NCI-H2107 (cell line): ENCODE results near the gene TMEM53.

Experiments used
- DNase-seq: peaks from one replicate; lab custom pipeline; 2025; lab: John Stamatoyannopoulos, UW

TMEM53 gene

DNA sequence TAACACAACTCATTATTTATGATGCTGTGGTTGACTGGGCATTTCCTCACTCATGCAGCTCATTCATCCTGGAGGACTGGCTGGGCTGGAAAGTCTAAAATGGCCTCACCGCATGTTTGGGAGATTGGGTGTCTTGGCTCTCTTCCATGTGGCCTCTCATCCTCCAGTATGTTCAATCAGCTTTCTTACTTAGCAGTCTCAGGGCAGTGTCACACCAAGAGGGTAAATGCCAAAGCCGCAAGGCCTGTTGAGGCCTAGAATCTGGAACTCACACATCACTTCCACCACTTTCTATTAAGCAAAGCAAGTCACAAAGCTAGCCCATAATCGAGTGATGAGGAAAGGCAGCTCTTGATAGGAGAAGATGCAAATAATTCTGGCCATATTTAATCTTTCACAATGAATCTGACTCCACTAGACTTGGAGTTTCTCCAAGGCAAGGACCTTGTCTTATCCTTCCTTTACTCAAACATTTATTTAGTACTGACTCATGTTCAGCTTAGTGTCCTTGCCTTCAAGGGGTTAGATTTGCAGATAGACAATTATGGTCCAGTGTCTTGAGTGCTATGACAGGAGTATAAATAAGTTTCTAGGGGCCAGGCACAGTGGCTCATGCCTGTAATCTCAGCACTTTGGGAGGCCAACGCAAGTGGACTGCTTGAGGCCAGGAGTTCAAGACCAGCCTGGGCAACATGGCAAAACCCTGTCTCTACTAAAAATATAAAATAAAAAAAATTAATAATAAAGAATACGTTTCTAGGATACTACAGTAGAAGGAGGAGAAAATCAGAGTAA lies 45.1 kb downstream of the TMEM53 start:
- DNase-seq = no peak

DNA sequence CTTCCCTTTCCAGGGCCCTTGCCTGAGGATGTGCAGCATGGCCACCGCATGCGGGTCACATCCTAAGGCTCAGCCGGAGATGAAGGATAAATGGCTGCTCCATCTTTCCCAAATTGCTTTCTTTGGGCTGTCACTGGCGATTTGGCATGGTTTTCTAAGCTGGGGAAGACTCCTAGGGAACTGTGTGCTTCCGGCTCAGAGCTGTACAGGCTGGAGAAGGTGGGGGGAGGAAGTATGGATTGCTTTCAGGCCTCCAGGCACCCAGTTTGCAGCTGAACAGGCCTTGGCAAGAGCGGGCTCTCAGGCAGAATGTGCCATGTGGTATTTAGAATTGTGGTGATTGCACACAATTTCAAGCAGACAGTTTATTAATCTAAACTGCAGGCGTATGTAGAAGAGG lies 48.9 kb downstream of the TMEM53 start:
- DNase-seq = no peak

DNA sequence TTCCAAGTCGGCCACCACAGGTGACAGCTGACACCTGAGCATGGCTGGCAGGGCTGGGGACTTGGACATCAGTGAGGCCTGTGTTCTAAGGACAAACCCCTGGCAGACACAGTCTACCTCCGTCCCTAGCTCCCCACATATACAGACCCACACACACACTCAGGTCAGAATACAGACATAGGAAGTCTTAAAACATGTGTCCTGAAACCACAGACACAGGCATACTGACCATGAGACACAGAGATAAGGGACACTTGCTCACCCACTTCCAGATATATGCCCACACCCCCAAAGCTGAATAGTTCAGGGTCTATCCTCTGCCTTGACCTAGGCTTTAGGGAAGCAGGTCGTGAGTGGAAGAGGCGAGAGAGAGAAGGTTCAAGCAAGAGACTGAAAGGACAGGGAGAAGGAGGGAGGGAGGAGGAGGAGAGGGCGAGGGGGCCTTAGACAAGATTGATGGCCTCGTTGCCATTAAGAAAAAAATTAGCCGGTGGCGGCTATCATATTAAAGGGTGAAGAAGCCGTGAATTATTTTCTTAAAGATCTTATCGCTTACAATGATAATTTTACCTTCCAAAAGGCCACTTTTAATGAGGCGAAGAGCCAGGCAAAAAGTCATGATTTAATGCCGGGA lies 49.9 kb downstream of the TMEM53 start:
- DNase-seq = no peak

DNA sequence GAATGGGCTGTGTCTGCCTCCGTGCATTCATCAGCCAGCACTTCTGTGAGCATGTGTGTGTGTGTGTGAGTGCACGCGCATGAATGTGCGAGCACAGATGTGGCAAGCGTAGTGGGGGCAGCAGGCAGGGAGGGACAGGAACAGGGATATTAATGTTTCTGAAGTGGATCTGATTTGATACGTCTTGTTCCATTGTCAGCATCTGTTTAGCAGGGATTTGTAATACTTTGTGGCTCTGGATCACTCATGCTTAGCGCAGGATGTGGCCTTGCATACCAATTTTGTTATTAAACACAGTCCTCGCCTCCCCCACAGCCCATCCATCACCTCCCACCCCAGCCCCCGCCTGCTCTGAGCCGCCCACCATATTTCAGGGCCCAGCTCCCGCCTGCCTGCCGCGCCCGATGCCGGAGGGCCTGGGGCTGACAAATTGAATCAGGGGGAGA lies 52.4 kb downstream of the TMEM53 start:
- DNase-seq = no peak

DNA sequence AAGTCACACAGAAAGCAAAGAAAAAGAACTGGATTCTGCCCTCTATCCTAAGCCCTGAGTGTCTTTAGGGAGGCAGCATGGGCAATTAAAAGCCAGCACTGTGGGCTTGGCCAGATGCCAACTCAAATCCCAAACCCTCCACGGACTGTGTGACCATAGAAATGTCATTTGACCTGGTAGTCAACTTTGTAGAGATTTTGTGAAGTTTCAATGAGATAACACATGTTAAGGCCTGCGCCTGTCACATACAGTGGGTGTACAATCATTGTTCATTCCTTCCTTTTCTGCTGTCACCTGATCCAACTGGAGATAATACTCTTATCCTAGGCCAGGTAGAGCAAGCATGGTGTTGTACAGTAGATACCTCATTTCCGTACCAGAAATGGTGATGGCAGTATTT lies 54.2 kb downstream of the TMEM53 start:
- DNase-seq = no peak

DNA sequence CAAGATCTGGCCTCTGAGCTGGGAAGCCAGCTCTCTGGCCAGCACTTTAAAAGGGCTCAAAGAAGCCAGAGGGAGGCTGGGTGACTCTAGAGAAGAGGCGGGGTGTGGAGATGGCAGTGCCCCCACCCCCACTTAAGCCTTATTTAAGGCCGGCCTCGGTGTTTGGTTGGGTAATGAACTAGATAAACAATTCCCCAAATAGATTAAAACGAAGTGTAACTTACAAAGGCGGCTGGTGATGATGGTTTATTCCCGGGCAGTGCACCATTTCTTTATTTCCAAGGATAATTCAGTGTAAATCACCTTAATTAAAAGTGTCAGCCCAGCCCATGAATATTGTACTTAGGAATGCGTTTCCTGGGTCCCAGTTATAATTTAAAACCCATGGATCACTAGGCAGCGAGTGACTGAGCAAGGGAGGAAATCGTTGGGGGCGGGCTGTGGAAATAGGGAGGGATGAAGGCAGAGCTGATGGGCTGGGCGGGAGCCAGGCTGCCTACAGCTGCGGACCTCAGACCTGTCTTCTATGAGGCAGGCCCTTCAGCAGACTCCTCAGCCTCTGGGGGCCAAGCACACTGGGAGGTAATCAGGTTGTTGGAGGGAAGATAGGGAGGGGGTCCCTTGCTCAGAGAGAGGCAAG lies 54.9 kb downstream of the TMEM53 start:
- no peak for DNase-seq

DNA sequence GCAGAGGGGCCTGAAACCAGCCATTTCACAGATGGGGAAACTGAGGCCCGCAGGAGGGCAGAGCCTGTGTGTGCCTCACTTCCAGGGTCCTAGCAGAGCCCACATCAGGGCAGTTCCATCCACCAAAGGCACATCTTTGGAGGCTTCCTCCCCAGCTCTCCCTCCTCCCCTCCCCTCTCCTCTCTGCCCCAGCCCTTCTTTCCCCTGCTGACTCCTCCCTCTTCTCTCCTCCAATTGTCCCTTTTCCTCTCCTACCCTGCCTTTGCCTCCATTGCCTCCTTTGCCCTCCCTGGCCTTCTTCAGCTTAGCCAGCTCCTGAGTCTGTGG lies 56.6 kb downstream of the TMEM53 start:
- no peak for DNase-seq

DNA sequence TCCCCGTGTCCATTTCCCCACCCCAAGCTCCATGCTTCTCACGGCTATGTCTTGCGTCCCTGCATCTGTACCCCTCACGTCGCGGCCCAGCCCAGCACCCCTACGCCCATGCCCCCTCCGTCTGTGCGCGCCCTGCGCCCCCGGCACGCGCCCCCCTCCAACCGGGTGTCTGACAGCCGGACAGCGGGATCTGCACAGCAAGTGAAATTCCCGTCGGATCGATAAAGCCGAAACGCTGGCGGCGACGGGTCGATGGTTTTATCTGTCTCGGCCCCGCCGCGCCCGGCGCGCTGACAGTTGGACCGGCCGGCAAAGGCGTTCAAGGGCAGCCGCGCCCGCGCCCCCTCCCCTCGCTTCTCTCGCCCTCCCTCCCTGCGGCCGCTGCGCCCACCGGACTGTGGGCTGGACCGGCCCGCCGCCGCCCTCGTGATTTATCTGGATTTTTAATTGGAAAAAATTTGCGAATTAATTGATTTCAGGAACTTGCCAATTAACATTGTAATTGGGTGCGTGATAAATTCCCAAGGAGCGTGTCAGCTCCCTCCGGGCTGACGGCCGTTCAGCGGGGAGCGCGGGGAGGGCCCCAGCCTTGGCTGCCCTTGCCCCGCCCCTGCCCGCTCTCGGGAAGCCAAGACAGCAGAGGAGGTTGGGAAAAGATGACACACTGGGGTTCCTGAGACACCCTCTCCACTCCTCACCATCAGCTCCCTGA lies 57.1 kb downstream of the TMEM53 start:
- DNase-seq = no peak

DNA sequence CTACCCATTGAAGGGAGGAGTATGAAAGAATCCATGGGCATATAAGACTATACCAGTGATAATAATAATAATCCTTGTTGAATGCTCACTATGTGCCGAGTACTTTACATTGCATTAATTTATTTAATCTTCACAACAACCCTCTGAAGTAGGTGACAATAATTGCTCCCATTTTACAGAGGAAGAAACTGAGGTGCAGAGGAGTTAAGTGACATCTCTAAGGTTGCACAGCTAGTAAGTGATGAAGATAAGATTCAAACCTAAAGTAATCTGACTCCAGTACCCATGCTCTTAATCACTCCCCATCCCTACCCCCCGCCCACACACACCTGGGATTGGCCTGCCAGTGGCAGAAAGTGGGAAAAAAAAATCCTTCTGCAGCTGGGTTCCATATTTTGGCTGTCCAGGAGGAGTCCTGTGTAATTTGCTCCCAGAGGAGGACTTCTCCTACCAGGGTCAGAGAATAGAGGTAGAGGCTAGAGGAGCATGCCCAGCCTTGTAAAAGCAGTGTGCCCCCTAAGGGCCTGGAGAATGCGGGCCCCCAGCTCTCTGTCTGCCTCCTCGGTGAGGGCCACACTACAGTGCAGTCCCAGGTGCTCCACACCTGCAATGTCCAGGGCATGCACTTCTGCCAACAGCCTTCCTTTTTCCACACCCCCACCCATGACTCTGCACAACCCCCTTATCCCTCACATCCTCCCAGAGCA lies 57.8 kb downstream of the TMEM53 start:
- DNase-seq = no peak

DNA sequence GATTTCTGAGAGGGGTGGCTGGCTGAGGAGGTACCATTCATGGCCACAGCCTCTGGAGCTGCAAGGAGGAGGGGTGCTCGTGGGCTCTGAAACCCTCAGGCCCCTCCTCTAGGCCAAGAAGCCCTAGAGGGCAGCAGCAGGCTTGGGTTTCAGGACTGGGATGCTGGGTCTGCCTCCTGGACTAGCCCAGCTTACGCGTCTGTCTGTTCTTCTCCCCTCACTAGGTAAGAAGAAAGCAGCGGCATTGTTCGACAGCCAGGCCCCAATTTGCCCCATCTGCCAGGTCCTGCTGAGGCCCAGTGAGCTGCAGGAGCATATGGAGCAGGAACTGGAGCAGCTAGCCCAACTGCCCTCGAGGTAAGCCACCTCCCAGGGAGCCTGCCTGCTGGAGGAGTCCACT lies 60.3 kb downstream of the TMEM53 start:
- no peak for DNase-seq

DNA sequence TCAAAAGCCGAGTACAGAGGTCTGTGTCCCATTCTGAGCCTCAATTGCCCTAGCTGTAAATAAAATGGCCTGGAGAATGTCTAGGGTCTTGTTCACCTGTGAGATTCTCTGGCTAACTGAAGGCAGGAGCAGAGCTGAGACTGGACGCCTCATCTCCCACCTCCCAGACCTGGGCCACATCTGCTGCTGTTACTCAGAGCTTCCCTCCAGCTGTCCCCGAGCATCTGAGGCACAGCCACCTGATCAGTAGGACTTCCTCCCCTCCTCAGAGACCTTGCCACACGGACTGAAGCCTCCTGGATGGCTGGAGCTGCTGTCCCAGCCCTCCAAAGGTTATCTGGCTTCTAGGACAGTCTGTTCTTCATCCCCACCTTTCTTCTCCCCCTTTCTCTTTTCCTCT lies 62.4 kb downstream of the TMEM53 start:
- no peak for DNase-seq

DNA sequence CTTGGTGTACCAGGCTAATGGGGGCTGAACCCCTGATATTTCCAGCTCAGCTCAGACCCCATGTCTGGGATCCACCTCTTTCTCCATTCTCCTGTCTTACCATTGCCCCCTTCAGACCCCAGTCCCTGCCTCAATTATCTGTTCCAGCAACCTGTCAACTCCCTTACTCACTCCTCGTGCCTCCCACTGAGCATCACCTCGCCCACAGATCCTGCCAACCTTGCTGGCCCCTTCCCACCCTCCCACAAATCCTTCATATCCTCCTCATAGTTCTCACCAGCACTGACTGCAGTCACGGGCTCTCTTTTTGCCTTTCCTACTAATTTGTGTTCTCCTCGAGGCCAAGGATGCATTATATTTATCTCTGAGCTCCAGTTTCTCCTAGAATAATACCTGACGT lies 62.9 kb downstream of the TMEM53 start:
- DNase-seq = no peak

DNA sequence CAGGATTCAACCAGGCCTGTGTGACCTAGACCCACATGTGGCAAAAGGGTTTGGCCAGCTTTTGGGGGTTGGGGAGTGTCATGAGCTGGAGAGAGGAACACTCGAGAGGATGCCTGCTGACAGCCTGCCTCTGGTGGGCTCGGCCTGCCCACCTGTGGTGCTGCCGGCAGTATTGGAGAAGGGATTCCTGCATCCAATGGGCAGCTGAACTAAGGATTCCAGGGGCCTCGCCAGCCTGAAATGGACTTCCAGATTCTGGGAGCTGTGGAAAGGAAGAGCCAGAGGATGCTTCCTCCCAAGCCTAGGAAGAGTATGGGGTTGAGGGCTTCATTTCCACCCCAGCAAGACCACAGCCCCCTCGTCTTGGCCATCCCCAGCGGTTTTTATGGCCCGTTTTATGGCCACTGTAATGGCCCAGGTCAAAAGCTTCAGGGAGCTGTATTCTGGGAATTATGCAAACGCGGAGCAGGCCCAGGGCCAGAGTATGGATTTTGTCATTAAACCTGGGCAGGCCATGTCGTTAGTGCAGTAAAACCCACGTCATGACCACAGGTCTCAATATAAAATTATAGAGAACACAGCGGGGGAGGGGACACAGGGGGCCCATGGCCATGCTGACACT lies 63.6 kb downstream of the TMEM53 start:
- no peak for DNase-seq

DNA sequence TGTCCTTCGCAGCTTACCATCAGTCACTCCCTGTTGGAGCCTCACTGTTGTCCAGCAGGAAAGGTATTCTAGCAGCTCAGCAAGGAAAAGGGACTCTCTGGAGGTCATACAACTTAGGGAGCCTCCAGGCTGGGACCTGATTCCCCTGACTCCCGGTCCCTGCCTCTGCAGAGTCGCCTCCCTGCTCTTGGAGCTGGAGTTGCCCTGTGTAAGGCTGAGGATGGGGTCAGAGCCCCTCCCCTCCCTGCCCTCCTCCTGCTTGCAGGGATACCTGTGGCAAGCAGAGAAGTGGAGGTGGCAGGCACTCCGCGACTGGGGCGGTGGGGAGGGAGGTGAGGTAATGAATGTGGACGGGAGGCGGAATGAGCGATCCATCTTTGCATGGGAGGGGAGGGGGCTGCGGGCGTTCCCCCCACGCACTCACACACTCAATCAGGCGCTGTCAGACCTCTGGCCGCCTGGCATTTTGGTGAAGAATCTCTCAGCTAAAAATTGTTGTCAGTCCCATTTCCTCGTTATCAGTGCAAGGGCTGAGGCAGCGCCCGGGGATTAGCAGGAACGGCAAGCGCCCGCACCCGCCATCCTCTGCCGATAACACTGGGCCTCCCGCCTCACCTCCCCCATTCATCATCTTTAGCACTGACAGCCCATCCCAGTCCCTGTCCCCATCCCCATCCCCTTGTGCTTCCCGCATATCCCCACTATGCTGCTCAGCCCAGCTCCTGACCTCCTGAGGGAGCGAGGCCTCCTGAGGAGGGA lies 64.3 kb downstream of the TMEM53 start:
- no peak for DNase-seq

DNA sequence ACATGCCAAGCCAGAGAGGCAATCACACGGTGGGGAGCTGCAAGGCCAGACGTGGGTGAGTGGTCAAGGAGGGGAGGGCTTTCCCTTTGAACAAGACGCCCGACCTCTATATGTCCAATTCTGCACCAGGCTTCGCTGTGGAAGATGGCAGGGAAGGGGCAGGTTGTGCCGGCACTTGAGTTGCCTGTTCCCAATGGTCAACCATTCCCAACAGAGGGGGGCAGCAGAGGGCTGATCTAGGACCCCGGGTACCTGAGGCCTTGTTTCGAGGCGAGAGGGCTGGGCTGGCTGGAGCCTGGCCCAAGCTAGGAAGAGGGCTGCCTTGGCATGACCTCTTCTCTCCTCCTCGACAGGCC lies 64.9 kb downstream of the TMEM53 start:
- DNase-seq = no peak

DNA sequence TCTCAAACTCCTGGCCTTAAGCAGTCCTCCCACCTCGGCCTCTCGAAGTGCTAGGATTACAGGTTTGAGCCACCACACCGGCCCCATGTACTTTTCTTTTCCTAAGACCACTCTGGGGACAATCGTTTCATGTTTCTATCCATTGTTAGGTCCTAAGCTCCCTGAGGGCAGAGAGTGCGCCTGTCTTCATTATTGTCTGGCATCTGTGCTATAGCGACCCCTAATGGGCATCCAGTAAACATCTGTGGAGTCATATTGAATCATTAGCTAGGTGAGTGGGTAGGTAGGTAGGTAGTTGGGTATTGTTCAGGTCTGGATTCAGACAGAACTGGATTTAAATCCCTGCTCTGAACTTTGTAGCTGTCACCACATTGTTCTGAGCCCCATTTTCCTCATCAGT lies 66.1 kb downstream of the TMEM53 start:
- DNase-seq = no peak

DNA sequence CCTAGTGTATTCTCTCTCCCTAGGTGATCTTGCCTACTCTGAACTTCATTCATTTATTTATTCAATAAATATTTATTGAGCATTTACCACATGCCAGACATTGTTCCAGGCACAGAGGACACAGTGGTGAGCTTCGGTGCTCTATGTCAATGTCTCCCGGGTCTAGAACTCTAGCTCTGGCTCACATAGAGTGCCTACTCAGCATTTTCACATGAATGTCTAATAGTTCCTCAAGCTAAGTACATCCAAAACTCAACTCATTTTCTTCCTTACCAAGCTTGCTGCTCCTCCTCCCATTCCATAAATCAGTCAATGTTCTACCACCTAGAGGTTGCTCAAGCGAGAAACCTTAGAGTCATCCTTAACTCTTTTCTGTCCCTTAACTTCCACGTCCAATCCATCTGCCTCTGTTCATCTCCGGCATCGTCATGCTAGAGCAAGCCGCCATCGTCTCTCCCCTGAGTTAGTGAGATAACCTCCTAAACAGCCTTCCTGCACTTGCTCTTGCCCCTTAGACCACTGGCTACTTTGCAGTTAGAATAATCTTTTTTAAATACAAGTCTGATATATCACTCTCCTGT lies 67.5 kb downstream of the TMEM53 start:
- no peak for DNase-seq

DNA sequence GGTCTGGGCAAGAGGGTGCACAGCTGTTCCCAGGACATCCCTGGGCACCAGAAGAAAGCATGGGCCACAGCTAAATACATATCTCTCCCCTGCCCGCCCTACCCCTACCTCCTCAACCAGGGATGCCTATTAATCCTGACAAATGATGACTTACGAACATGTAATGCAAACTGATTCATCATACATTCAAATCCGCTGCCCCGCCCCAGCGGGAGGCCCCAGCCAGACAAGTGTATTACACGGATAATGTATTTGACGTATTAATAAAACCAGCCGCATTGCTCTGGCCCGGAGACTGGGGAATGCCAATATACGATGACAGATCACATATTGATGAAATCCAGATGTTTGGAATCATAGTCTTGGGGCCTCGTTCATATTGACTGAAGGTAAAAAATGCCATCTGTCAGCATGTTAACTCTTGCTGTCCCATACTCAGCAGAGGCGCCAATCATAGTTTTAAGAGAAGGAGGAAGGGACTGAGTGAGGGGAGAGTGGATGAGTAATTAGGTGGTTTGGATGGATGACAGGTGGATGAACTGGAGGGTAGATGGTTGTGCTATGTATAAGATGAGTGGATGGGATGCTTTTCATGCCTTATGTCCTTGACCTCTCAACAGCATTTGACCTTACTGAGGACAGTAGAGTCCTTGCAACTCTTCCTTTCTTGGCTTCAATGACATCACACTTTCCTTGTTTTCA lies 68.2 kb downstream of the TMEM53 start:
- no peak for DNase-seq

DNA sequence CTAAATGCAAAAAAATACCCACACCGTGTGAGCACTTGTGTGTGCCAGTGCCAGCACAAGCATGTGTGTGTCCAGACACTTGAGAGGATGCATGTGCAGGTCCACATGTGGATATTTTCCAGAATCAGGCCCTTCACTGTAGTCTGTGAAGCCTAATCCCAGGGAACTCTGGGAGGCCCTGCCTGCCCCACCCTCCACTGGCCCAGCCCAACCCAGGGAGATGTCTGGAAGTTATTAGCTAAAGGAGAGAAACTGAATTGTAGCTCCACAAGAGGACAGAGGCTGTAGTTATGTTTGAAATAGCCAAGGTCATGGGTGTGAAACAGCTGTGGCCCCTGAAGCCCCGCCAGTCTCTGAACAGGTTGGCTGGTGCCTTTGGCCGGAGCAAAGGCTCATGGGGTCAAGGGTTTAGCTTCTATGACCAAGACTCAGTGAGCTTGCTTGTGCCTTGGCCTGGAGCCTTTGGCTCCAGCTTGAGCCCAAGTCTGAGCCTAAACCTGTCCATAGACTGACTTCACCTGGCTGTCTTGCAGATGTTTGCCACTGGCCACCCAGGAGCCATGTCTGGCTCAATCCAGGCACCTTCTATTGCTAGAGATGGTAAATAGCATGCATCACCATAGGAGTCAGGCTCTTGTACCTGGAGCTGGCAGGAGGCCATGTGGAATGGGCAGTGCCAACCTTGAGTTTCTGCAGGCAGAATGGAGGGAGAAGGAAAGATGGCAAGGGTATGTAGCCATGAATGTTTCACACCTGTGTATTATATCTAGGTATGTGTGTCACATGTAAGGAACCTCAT lies 69.9 kb downstream of the TMEM53 start:
- DNase-seq = no peak
